ENCODE data around the gene KCNQ4.

DNA sequence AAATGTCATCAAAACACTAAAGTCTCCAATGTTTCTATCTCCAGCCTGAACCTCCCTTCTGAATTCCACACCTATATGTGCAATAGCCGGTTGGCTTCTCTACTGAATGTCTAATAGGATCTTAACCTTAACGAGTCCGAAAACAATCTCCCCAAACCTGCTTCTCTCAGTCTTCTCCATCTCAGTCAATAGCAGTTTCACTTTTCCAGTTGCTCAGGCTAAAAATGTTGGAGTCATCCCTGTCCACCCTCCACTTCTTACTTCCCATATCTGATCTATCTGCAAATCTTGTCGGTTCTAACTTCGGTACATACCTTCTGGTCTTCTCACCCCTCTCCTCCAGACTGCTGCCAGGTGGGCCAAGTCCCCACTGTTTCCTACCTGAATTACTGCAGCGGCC lies 104.1 kb downstream of the KCNQ4 start:
- TF ChIP-seq, protein P1, sequence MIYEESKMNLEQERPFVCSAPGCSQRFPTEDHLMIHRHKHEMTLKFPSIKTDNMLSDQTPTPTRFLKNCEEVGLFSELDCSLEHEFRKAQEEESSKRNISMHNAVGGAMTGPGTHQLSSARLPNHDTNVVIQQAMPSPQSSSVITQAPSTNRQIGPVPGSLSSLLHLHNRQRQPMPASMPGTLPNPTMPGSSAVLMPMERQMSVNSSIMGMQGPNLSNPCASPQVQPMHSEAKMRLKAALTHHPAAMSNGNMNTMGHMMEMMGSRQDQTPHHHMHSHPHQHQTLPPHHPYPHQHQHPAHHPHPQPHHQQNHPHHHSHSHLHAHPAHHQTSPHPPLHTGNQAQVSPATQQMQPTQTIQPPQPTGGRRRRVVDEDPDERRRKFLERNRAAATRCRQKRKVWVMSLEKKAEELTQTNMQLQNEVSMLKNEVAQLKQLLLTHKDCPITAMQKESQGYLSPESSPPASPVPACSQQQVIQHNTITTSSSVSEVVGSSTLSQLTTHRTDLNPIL (CRISPR knock-in tag; IDR thresholded peaks at IDR 0.05; ENCODE audit: low read depth) = no peak
- TF ChIP-seq, protein P2, sequence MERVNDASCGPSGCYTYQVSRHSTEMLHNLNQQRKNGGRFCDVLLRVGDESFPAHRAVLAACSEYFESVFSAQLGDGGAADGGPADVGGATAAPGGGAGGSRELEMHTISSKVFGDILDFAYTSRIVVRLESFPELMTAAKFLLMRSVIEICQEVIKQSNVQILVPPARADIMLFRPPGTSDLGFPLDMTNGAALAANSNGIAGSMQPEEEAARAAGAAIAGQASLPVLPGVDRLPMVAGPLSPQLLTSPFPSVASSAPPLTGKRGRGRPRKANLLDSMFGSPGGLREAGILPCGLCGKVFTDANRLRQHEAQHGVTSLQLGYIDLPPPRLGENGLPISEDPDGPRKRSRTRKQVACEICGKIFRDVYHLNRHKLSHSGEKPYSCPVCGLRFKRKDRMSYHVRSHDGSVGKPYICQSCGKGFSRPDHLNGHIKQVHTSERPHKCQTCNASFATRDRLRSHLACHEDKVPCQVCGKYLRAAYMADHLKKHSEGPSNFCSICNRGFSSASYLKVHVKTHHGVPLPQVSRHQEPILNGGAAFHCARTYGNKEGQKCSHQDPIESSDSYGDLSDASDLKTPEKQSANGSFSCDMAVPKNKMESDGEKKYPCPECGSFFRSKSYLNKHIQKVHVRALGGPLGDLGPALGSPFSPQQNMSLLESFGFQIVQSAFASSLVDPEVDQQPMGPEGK (CRISPR knock-in tag; IDR thresholded peaks at IDR 0.05; ENCODE audit: borderline replicate concordance) = no peak
- TF ChIP-seq PPARA (CRISPR knock-in tag; IDR thresholded peaks at IDR 0.05; ENCODE audit: borderline replicate concordance) = no peak
- peak; percentile 49 for TF ChIP-seq ZNF70 (CRISPR knock-in tag; IDR thresholded peaks at IDR 0.05)
- TF ChIP-seq ZC3H10 (CRISPR knock-in tag; IDR thresholded peaks at IDR 0.05) = no peak
- TF ChIP-seq RARB (CRISPR knock-in tag; IDR thresholded peaks at IDR 0.05) = no peak
- TF ChIP-seq CSDC2 (CRISPR knock-in tag; IDR thresholded peaks at IDR 0.05) = no peak
- no peak for TF ChIP-seq ZFP3 (CRISPR knock-in tag; IDR thresholded peaks at IDR 0.05)
- TF ChIP-seq SNAI2 (CRISPR knock-in tag; IDR thresholded peaks at IDR 0.05) = no peak
